ENCODE measurements around the gene MED25. TPM values are rescaled to one million over a fixed set of nuclear protein-coding genes. Genes with fewer than 3 reads are reported as not detected.

Gene MED25
- polyA plus RNA-seq, 1 of the 3 experiments (the other 2 are of a cell fraction), result 30.2 TPM

- no peaks in the 10 kb centered on the region for H3F3A ChIP-seq (replicated peaks; ENCODE audit: insufficient read depth)
- peak overlapping the region; percentile 83; the same call in 1 of the 2 replicates for H2AFZ ChIP-seq (ENCODE audit: low read depth)
- CTCF ChIA-PET, result interaction anchor here (0.6 to 1.1 kb wide), 4 partner anchors 13 to 414 kb away, joined by 3 to 6 read pairs (median 4); no protein-coding TSS in a partner anchor
- H3K27me3 ChIP-seq (ENCODE audit: insufficient read depth), result no peaks in the 10 kb centered on the region
- POLR2A ChIA-PET, result interaction anchor here (0.6 to 3.5 kb wide), 9 partner anchors 8 to 269 kb away, joined by 3 to 22 read pairs (median 8); partner anchors contain the start of genes FUZ, NUP62, PNKP and PTOV1
- peak; percentile 85 for DNase-seq
- WGBS (ENCODE audit: low lambda C conversion rate), result 1% methylated on average over 38 of the region's 46 CpGs
- no peaks in the 10 kb centered on the region for H4K20me1 ChIP-seq (ENCODE audit: insufficient read depth)
- H3K36me3 ChIP-seq (replicated peaks in 1 of 2; ENCODE audit: control insufficient read depth in 1 of 2, insufficient read depth in 2 of 2, low read length in 1 of 2), result peaks cover 21 to 41% of the 10 kb centered on the region in 2 experiments
- H3K4me2 ChIP-seq, result peak overlapping the region; percentile 95
- peaks cover 50% of the 10 kb centered on the region for H3K79me2 ChIP-seq (ENCODE audit: insufficient read depth)
- peak; percentile 44; the same call in 1 of the 2 replicates for TF ChIP-seq RFX5 (IDR thresholded peaks at IDR 0.05; ENCODE audit: low read length)
- no peak for TF ChIP-seq ZBTB33 (IDR thresholded peaks at IDR 0.05; ENCODE audit: borderline replicate concordance, low read depth)
- TF ChIP-seq MXI1 (IDR thresholded peaks at IDR 0.05; ENCODE audit: low read depth, low read length), result peak; percentile 54; the same call in 1 of the 2 replicates
- peak; percentile 71 for TF ChIP-seq GABPA (IDR thresholded peaks at IDR 0.05; ENCODE audit: low read depth)
- TF ChIP-seq, protein P1, sequence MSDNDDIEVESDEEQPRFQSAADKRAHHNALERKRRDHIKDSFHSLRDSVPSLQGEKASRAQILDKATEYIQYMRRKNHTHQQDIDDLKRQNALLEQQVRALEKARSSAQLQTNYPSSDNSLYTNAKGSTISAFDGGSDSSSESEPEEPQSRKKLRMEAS (IDR thresholded peaks at IDR 0.05; ENCODE audit: low read depth), result peak; percentile 77
- peak; percentile 56 for TF ChIP-seq PBX3 (IDR thresholded peaks at IDR 0.05)
- TF ChIP-seq EZH2phosphoT487 (IDR thresholded peaks at IDR 0.05; ENCODE audit: borderline replicate concordance, low read depth), result no peak
- TF ChIP-seq TAF1 (IDR thresholded peaks at IDR 0.05; ENCODE audit: borderline replicate concordance, low read depth, low read length), result peak; percentile 68
- peak; percentile 98 for TF ChIP-seq YY1 (IDR thresholded peaks at IDR 0.05; ENCODE audit: low read depth)
- 0 out of 2 replicates have a peak, but pooled peaks have one; percentile 11 for TF ChIP-seq TCF12 (IDR thresholded peaks at IDR 0.05)
- TF ChIP-seq REST (IDR thresholded peaks at IDR 0.05; ENCODE audit: low read depth, low read length), result no peak
- TF ChIP-seq, protein P2, sequence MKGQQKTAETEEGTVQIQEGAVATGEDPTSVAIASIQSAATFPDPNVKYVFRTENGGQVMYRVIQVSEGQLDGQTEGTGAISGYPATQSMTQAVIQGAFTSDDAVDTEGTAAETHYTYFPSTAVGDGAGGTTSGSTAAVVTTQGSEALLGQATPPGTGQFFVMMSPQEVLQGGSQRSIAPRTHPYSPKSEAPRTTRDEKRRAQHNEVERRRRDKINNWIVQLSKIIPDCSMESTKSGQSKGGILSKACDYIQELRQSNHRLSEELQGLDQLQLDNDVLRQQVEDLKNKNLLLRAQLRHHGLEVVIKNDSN (IDR thresholded peaks at IDR 0.05; ENCODE audit: borderline replicate concordance, low read depth), result peak; percentile 68; the same call in 1 of the 2 replicates
- peak; percentile 59; the same call in 1 of the 2 replicates for TF ChIP-seq ELF1 (IDR thresholded peaks at IDR 0.05)
- no peak for TF ChIP-seq FOXM1 (IDR thresholded peaks at IDR 0.05; ENCODE audit: low read depth)
- H3K4me1 ChIP-seq (ENCODE audit: control insufficient read depth in 1 of 2, insufficient read depth in 2 of 2, low read depth in 1 of 2, low read length in 1 of 2), result peaks cover 7 to 25% of the 10 kb centered on the region in 2 experiments; a peak in 3 of 4 replicates
- H3K9me3 ChIP-seq, result no peaks in the 10 kb centered on the region
- peak overlapping the region; percentile 97 for H3K9ac ChIP-seq
- peak overlapping the region; percentile 96 to 99 for H3K27ac ChIP-seq (ENCODE audit: low read depth in 2 of 2, low read length in 1 of 2)
- no peaks in the 10 kb centered on the region for H3K9me2 ChIP-seq
- peak overlapping the region; percentile 74 to 99 for H3K4me3 ChIP-seq (ENCODE audit: low read depth in 2 of 2, low read length in 1 of 2)
These were observed 58.4 kb downstream of the MED25 start for GRCh38 chr19:49876422-49877019.
